DMS53 treated with DMSO at 0.1 percent for 48 hours (cell line): Measurements from ENCODE around the gene S1PR3.

ENCODE experiments used
- DNase-seq: peaks from one replicate; lab custom pipeline; 2025; ENCODE audit not compliant: unreplicated experiment; lab: John Stamatoyannopoulos, UW

Gene S1PR3

GRCh38 chr9:88990729-88991065, 571 bp upstream of the S1PR3 start:
- DNase-seq: no peak

- no peak for DNase-seq
These were observed 1.3 kb downstream of the S1PR3 start for GRCh38 chr9:88992556-88992955.

DNA sequence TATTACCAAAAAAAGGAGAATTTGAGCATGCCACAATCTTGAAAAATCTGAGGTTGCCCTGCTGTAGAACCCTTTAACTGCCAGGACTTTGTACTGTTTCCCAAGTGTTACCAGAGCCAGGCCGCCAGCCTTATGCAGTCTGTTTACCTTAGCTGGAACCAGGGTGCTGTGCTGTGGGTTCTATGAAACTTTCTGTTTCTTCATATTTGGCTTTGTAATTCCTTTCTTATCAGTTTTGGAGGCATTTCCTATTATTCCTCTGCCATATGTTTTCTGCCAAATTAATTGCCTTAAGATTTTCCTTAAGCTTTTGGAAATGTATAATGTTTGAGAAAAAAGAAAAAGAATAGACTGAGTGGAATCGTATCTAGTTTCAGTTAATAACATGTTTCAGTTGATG, 2.1 kb downstream of the S1PR3 start:
- DNase-seq: no peak

GRCh38 chr9:88993871-88994460, 2.7 kb downstream of the S1PR3 start:
- DNase-seq: no peak

DNA sequence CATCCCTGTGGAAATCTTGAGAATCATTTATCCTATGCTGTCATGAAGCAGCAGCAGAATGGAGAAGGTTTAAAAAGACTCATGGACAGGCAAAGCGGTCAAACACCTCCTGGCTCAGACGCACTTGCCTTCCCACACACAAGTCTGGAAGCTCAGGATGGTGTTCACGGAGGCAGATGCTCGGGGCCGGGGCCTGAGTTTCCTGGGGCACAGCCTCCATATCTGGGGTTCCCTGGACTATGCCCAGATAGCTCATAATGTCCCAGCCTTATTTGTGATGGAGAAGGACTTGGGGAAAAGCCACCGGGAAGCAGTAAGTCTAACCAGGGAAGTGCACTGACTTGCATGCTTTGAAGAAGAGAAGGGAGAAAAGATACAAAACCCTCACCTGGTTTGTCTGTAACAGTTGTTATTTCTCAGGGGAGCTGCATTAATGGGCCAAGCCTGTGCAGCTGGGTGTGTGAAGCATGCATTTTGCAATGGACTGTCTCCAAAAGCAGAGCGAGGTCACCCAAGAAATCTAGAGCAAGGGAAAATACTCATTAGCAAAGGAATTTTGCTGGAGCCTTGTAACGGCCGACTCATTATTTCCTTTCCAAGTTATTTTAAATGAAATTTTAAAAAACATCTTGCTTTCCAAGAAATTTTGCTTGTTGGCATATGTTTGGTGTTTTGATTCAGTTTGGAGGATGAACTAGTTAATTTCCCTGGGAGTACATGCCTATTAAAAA, 3.4 kb downstream of the S1PR3 start:
- no peak for DNase-seq

DNA sequence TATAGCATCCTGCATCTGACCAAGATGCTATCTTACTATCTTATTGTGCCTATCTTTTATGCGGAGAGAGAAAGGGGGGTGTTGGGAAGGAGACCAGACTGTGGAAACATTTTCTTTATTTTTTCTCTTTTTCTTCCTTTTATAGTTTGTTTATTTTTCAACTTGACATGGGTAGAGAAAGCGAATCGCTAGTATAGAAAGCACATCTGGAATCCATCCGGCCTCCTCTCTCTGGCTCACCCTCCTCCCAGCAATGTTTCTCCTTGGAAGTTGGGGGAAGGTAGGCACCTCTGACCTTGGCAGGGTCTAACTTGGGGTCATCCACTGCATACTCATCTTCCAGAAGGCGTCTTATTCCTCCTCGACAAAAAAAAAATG, 3.9 kb downstream of the S1PR3 start:
- DNase-seq: no peak

GRCh38 chr9:88995627-88996026, 4.4 kb downstream of the S1PR3 start:
- no peak for DNase-seq

GRCh38 chr9:88996046-88996920, 5.0 kb downstream of the S1PR3 start:
- DNase-seq: no peak

GRCh38 chr9:88996921-88997235, 5.6 kb downstream of the S1PR3 start:
- DNase-seq: no peak

DNA sequence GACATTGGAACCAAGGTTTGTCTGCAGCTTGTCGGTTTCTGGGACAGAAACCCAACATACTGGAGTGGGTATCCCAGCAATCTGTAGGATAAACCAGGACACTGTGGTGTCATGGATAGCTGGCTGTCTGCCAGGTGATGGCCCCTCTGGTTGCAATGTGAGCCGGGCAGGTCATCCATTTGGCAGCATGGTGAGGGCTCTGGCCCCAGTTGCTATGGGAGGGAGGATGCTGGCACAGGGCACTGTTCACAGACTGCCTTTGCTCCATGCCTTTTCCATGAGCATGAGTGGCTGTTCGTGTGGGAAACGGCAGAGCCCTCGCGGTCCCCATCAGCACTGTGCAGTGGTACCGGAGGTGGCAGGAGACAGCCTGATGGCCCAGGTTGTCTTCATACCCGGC, 6.4 kb downstream of the S1PR3 start:
- no peak for DNase-seq

- no peak for DNase-seq
These were observed 7.2 kb downstream of the S1PR3 start for GRCh38 chr9:88998503-88998902.

GRCh38 chr9:88998911-88999310, 7.6 kb downstream of the S1PR3 start:
- no peak for DNase-seq

GRCh38 chr9:89000371-89000781, 9.1 kb downstream of the S1PR3 start:
- no peak for DNase-seq

DNA sequence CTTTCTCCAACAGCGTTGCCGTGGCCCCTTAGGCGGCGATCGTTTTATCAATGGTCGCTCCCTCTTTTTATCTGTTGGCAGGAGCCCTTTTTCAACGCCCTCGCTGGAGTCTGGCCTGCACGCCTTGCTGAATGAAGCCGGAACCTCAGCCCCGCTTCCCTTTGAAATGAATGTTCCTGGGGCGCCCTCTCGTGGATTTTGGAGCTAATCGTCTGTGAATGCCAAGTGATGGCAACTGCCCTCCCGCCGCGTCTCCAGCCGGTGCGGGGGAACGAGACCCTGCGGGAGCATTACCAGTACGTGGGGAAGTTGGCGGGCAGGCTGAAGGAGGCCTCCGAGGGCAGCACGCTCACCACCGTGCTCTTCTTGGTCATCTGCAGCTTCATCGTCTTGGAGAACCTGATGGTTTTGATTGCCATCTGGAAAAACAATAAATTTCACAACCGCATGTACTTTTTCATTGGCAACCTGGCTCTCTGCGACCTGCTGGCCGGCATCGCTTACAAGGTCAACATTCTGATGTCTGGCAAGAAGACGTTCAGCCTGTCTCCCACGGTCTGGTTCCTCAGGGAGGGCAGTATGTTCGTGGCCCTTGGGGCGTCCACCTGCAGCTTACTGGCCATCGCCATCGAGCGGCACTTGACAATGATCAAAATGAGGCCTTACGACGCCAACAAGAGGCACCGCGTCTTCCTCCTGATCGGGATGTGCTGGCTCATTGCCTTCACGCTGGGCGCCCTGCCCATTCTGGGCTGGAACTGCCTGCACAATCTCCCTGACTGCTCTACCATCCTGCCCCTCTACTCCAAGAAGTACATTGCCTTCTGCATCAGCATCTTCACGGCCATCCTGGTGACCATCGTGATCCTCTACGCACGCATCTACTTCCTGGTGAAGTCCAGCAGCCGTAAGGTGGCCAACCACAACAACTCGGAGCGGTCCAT, 10.0 kb downstream of the S1PR3 start:
- no peak for DNase-seq

GRCh38 chr9:89001917-89002540, 10.8 kb downstream of the S1PR3 start:
- no peak for DNase-seq

DNA sequence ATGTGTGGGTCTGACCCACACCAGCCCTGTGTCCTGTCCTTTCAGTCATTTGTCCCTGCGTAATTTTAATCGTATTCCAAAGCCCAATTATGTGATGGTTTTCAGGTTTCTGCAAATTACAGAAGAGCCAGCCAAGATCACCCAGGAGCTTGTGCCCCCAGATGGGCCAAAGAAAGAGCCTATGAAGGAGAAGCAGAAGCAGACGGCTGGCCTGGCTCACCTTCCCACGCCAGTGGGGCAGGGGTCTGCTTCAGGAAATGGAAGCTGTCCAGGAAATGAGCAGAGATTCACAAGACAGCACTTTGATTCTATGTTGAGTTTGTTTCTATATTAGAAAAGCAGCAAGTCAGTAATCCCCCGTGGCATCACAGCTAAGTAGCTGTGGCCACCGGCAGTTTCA, 11.7 kb downstream of the S1PR3 start:
- no peak for DNase-seq

GRCh38 chr9:89005323-89005722, 14.1 kb downstream of the S1PR3 start:
- DNase-seq: no peak

DNA sequence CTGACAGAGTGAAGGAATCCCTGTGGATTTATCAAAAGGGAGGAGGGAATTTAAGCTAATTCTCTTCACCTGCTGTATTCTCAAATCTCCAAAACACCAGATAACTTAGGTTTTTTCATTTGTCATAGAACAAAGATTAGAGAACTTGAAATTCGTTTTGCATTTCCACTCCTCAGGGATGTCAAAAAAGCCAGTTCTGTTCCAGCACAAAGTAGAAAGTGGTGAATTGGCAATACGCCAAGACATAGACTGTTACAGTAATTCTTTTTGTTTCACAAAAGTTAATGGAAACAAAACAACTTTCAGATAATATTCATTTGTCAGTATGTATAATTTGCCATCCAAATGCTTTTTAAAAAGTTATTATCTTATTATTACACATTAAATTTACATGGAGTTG, 15.0 kb downstream of the S1PR3 start:
- DNase-seq: no peak

DNA sequence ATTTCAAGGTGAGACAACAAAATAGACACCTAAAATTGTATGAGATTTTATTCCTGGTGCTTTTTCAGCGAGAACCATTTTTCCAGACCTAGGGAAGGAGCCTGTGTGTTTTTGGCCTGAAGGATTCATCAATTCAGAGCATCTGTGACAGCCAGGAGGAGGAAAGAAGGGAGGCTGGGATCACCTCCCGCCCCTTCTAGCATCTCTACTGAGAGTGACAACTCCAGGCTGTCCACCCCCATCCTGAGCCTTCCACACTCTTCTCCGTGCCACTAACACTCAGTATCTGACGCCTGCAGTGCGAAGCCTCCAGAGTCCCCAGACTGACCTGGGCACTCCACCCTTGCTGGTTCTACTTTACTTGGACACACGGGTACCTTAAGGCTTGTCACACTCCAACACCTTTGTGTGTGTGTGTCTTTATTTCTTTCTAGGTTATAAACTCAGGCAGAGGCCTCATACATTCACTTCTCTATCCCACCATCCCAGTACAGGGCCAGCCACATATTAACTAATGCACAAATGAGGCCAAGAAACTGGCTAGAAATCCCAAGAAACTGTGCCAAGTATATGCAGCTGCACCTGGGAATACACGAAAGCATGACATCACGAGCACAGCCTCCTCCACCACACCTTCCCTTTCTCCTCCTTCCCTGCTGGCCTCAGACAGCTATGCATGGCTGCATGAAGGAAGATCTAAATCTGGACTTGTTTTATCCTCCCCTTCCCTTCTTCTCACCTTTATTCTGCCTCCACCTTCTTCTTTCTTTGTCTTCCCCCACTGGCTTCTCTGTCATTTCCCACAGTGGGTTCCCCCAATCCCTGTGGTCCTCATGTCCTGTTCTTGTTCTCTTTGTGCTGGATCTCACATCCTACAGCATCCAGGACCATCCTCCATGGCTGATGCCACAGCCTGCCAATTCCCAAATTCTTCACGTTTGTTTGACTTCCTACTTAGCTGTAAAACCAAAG, 16.0 kb downstream of the S1PR3 start:
- DNase-seq: no peak
